Measurements from ENCODE around the gene LIN7A. TPM values are rescaled to one million over a fixed set of nuclear protein-coding genes. Genes with fewer than 3 reads are reported as not detected.

Gene LIN7A
- total RNA-seq (2014; rRNA removed; shearing (Covaris generic)) = 42.9 TPM in 2 replicates
- 48.9 and 59.4 TPM in 2 replicates for polyA plus RNA-seq (2014; cell fraction: nucleus; rRNA removed)

- peak; percentile 59 for DNase-seq (ENCODE audit: extremely low read depth, low read depth)
These were observed at the start of gene LIN7A for GRCh38 chr12:80937391-80938238. Gene LIN7A (minus strand): TSS chr12:80937934. CDS start chr12:80937722, 212 bp downstream.

GRCh38 chr12:80986224-80986623, 48.5 kb upstream of the LIN7A start:
- DNase-seq (ENCODE audit: extremely low read depth, low read depth) = no peak

GRCh38 chr12:80979816-80980215, 42.1 kb upstream of the LIN7A start:
- DNase-seq (ENCODE audit: extremely low read depth, low read depth) = no peak

- DNase-seq (ENCODE audit: extremely low read depth, low read depth) = no peak
These were observed 41.5 kb upstream of the LIN7A start for GRCh38 chr12:80979251-80979650.

GRCh38 chr12:80977346-80977745, 39.6 kb upstream of the LIN7A start:
- no peak for DNase-seq (ENCODE audit: extremely low read depth, low read depth)

- DNase-seq (ENCODE audit: extremely low read depth, low read depth) = no peak
These were observed 30.6 kb upstream of the LIN7A start for GRCh38 chr12:80968326-80968725.

- no peak for DNase-seq (ENCODE audit: extremely low read depth, low read depth)
These were observed 29.8 kb upstream of the LIN7A start for GRCh38 chr12:80967565-80967964.

GRCh38 chr12:80966001-80966400, 28.3 kb upstream of the LIN7A start:
- DNase-seq (ENCODE audit: extremely low read depth, low read depth) = no peak

- no peak for DNase-seq (ENCODE audit: extremely low read depth, low read depth)
These were observed 20.4 kb upstream of the LIN7A start for GRCh38 chr12:80958162-80958561.

- no peak for DNase-seq (ENCODE audit: extremely low read depth, low read depth)
These were observed 17.3 kb upstream of the LIN7A start for GRCh38 chr12:80954857-80955520.

- DNase-seq (ENCODE audit: extremely low read depth, low read depth) = no peak
These were observed 14.7 kb upstream of the LIN7A start for GRCh38 chr12:80952443-80952842.

- no peak for DNase-seq (ENCODE audit: extremely low read depth, low read depth)
These were observed 8.9 kb upstream of the LIN7A start for GRCh38 chr12:80946591-80946990.

GRCh38 chr12:80943338-80943737, 5.6 kb upstream of the LIN7A start:
- DNase-seq (ENCODE audit: extremely low read depth, low read depth) = no peak

- peak; percentile 39 for DNase-seq (ENCODE audit: extremely low read depth, low read depth)
These were observed 4.2 kb upstream of the LIN7A start for GRCh38 chr12:80941916-80942315.

- peak; percentile 45 for DNase-seq (ENCODE audit: extremely low read depth, low read depth)
These were observed 1.7 kb upstream of the LIN7A start for GRCh38 chr12:80939231-80939950.

GRCh38 chr12:80938397-80938796, 663 bp upstream of the LIN7A start:
- DNase-seq (ENCODE audit: extremely low read depth, low read depth) = no peak

- DNase-seq (ENCODE audit: extremely low read depth, low read depth) = peak; percentile 28
These were observed 918 bp downstream of the LIN7A start for GRCh38 chr12:80936642-80937390.

GRCh38 chr12:80936353-80936641, 1.4 kb downstream of the LIN7A start:
- DNase-seq (ENCODE audit: extremely low read depth, low read depth) = no peak

GRCh38 chr12:80935111-80935510, 2.6 kb downstream of the LIN7A start:
- DNase-seq (ENCODE audit: extremely low read depth, low read depth) = no peak

GRCh38 chr12:80925983-80926382, 11.8 kb downstream of the LIN7A start:
- no peak for DNase-seq (ENCODE audit: extremely low read depth, low read depth)

- DNase-seq (ENCODE audit: extremely low read depth, low read depth) = no peak
These were observed 12.5 kb downstream of the LIN7A start for GRCh38 chr12:80925237-80925636.
